HG03045 (cell line): ENCODE results near the gene LCT.
A peak's percentile ranks its signal among the peaks of the same experiment; 100 is the strongest.
"Not testable (repeated sequence)": the region's sequence is repeated elsewhere in the genome, so short reads cannot be mapped to it uniquely, and the experiment has no call there.

ENCODE experiments used
- ATAC-seq: cut with Tn5 transposase; IDR thresholded peaks from one replicate; pipeline ENCODE4 v1.9.1; 2021; ENCODE audit warnings: mild to moderate bottlenecking, moderate library complexity; ENCODE audit not compliant: unreplicated experiment

The LCT gene

GRCh38 chr2:135798275-135798705 lies 38.7 kb downstream of the LCT start:
- no peak for ATAC-seq

GRCh38 chr2:135797497-135798274 lies 39.3 kb downstream of the LCT start:
- ATAC-seq = peak; percentile 59

DNA sequence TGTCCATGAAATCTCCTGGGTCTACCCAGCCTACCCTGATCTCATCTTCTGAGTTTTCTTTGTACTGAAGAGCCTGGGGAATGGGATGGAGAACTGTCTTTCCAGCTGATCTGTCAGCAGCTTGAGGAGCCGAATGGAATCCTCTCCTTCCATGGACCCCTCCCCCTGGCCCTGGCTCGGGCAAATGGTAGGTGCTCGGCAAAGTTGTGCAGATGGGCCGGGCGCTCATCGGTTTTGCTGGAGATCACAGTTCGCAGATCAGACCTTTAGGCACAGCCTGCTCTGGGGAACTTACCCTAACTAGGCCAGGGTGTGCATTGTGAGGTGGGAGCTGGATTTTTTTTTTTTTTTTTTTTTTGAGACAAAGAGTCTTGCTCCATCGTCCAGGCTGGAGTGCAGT lies 40.4 kb downstream of the LCT start:
- no peak for ATAC-seq

GRCh38 chr2:135795641-135796040 lies 41.3 kb downstream of the LCT start:
- ATAC-seq = not testable (repeated sequence)

GRCh38 chr2:135792401-135793150 lies 44.4 kb downstream of the LCT start:
- no peak for ATAC-seq

DNA sequence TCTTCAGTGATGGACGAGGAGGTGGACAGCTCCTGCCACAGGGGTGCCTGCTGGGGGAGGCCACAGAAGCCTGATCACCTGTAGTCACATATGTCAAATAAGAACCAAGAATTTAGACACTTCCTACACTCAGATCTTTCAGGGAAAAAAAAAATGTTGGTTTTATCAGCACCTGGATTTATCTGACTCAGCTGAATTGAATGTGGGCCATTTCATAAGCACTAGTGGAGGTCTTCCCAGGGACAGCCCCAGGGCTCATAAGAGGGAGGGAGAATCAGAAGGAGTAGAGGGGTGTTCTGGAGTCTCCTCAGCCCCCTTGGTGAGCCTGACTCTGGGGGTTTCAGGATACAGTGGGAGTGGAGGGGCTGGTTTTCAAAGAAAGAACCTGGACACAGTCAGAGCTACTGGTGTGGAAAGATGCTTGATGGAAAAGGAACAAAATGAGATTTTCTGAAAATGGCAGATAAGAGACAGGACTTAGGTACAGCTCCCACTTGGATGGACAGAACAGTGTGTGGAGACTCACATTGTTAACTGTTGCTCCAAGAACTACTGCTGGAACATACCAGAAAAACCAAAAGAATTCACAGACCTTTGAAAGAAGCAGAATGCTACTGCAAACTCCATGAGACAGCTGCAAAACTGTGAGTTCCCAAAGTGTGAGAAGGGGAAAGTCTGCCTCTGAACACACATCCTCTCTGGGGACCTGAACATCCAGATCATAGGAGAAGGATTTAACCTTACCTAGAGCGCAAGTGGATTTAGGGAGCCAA lies 45.4 kb downstream of the LCT start:
- no peak for ATAC-seq

DNA sequence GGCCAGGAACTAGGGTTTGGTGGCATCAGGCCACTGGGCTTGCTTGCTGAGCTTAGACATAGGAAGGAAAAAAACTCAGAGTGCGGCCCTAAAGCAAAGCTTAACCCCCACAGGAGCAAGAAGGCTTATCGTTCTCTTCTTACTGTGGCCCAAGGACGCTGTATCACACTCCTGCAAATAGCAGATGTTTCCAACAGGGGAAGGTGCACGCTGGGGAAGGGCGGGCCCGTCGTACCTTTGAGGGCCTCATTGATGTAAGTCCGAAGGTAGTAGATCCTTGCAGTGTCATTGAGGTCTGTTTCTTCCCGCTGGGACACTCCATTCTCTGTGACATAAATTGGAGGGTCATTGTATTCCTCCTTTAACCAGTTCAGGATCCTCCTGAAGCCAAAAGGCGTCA lies 46.6 kb downstream of the LCT start:
- ATAC-seq = no peak

GRCh38 chr2:135786823-135787222 lies 50.2 kb downstream of the LCT start:
- ATAC-seq = no peak

DNA sequence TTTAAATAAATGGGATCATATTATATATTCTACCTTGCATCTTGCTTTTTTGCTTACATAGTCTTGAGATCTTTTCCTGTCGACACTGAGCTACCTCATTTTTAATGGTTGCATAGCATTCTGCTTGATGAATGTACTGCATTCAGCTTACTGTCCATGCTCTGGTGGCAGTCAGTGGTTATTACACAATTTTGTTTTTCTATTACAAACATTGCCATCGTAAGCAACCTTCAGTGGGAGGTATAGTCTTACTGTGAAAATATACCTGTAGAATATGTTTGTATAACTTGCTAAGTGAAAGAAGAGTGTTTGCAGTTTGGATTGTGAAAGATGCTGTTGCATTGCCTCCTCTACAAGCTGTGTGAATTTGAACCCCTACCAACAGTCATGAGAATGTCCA lies 52.0 kb downstream of the LCT start:
- ATAC-seq = no peak

GRCh38 chr2:135783439-135783838 lies 53.5 kb downstream of the LCT start:
- no peak for ATAC-seq

DNA sequence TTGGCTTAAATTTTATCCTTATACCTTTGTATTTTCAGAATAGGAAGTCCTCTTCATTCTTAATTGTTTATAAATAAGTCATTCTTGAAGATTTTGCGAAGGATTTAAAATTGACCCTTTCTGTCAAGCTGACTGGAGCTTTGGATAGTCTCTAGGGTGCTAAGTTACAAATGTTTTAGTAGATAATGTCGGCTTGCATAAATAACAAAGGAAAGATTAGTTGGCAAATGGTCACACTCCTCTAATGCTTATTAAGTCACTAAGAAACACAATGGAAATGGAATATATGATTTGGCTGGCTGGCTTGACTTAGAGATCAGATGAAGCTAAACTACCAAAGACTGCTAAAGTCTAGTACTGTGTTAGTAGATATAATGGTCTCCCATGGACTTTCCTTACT lies 54.8 kb downstream of the LCT start:
- ATAC-seq = no peak

DNA sequence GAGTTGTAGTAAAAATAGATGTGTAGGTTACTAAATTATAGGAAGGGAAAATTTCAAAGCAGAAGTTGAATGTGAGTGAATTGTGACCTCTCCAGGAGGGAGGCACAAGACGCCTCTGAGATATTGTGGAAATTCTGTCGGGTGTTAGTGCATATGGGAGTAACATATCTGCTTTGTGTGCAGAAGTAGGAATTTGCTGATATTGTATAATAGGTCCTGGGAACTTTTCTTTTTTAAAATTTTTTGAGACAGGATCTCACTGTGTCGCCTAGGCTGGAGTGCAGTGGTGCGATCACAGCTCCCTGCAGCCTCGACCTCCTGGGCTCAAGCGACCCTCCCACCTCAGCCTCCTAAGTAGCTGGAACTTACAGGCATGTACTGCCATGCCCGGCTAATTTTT lies 60.6 kb downstream of the LCT start:
- no peak for ATAC-seq

DNA sequence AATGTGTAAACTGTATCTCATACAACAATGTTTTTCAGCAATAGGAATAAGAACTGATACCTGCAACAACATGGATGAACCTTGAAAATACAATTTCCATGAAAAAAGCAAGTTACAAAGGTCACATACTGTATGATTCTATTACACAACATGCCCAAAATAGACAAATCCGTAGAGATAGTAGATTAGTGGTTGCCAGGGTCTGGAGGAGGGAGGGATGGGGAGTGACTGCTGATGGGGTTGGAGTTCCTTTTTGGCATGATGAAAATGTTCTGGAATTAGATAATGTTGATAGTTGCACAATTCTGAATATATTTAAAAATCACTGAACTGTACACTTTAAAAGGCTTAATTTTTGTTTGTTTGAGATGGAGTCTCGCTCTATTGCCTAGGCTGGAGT lies 61.6 kb downstream of the LCT start:
- ATAC-seq = no peak

GRCh38 chr2:135773917-135774316 lies 63.1 kb downstream of the LCT start:
- ATAC-seq = no peak

DNA sequence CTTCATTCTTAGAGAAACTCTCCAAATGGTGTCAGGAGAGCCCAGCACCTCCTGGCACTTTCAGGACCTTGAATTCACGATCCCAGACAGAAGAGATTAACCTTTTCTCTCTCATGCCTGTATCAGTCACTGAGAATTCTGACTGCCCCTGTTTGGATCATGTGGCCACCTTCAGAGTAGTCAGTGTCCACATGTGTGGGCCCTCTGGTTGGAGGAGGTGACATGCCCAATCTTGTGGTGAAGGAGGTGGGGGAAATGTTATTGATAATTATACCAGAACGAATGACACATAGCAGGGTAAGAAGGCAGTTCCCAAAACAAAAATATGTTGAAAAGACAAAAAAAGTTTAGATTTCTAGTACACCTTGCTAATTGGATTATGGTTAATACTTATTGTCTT lies 63.7 kb downstream of the LCT start:
- ATAC-seq = no peak

- no peak for ATAC-seq
These were observed 68.1 kb downstream of the LCT start for GRCh38 chr2:135768863-135769262.

DNA sequence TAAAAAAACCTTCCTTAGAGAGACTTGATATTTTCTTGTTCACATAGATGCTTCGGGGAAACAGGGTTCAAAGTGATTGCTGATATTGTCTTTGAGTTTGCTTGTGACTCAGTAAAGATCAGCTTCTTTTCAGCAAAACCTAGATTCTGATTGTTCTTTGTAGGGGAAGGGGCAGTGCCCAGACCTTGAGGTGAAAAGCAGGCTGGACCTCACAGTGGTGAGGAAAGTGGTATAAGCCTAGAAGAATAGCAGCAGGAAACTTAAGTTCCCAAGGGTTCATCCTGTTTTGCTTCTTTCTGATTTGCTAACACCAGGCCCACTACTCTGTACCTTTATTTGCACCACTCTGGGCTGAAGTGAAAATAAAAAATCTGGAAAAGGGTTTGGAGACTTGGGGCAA lies 74.5 kb downstream of the LCT start:
- no peak for ATAC-seq

DNA sequence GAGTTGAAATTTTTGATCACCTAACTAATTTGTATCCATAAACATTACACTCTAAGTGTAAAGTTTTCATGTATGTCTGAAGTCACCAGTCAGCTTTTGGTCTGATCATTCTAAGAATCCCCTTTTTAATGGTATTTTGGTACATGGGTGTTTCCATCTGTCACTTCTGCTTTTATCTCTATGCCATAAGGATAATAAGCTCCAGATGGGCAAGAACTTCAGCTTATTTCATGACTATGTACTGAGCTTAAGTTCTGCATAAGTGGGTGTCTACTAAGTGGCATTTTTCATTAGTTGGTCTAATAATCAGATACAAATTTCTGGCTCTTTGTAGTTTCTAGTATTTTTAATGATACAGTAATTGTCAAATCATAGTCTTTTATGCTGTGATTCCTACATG lies 75.0 kb downstream of the LCT start:
- no peak for ATAC-seq

DNA sequence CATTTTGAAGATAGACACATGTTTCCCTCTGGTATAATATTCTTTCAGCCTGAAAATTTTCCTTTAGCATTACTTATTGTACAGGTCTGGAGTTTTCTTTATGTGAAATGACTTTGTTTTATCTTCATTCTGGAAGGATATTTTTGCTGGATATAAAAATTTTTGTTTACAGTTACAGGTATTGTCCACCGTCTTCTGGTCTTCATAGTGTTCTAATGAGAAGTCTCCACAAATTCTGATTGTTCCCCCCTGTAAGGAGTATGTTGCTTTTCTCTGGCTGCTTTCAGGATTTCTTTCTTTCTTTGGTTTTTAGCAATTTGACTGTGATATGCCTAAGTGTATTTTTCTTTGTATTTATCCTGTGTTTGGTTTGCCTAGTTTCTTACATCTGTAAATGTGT lies 80.3 kb downstream of the LCT start:
- ATAC-seq = no peak

DNA sequence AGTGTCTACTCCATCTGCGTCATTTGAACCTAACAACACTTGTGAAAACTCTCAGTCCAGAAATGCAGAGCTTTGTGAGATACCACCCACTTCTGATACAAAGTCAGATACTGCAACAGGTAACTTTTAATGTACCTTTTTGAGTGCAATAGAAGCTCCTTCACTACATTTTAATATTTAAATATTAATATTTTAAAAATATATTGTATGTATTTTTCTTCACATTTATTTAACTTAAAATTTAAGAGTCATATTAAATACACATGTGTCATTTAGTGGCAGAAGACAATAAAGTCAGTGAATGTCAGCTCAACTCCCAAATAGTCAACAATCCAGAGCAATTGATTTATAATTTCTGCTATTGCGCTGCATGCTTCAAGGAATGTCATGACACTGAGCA lies 81.4 kb downstream of the LCT start:
- ATAC-seq = no peak

DNA sequence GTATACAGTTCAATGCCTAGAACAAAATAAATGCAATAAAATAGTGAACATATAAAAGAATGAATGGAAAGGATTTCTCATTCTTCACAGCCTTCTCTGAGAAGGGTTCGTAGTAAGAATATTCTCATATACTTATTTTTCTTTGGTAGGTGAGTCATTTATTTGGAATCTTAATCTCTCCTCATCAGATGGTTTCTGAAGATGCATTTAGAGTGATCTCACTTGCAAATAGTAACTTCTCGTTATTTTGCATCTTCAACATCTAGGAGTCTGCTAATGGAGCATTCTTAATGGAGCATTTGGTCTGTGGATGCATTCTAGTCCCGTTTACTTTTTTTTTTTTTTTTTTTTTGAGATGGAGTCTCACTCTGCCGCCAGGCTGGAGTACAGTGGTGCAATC lies 91.4 kb downstream of the LCT start:
- ATAC-seq = no peak
